ENCODE data around the gene MEGF10. TPM values are rescaled to one million over a fixed set of nuclear protein-coding genes. Genes with fewer than 3 reads are reported as not detected.

MEGF10 gene
- total RNA-seq, 1 donor from 2014 or later, result 77.8 TPM

GRCh38 chr5:127280491-127281220 lies 9.9 kb upstream of the MEGF10 start:
- H3K36me3 ChIP-seq (ENCODE audit: control insufficient read depth in 3 of 3, insufficient read depth in 3 of 3, low read length in 3 of 3), result no peaks in the 10 kb centered on the region
- H3K9me3 ChIP-seq (ENCODE audit: control insufficient read depth in 3 of 3, low read length in 3 of 3), result no peaks in the 10 kb centered on the region
- H3K4me1 ChIP-seq (ENCODE audit: control insufficient read depth in 3 of 3, insufficient read depth in 3 of 3, low read length in 3 of 3), result no peaks in the 10 kb centered on the region
- peaks cover 0 to 5% (median 0%) of the 10 kb centered on the region in 3 donors for H3K27me3 ChIP-seq (ENCODE audit: control insufficient read depth in 3 of 3, insufficient read depth in 3 of 3, low read length in 3 of 3)
- H3K9ac ChIP-seq (ENCODE audit: low read depth in 1 of 3, low read length in 3 of 3), result no peak overlapping the region
- H3K4me3 ChIP-seq (ENCODE audit: low read length in 3 of 3), result no peak overlapping the region
- no peak overlapping the region for H3K27ac ChIP-seq (ENCODE audit: low read depth, low read length)

DNA sequence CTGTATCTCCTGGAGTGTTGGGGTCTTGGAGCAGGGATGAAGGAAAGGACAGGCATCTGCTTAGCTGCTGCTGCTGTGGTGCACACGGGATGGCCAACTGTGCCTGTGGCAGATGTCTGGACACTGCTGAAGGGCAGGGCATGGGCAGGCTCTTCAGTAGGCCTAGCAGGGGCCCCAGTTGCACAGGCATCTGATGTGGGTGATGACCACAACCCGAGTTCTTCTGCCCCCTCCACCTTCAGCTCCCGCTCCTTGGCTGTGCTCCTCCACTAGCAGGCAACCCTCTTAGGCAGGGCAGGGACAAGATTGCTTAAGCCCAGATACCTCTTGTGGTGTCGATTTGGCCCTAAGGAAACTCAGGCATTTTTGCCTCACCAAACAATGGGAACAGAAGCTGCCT lies 9.0 kb upstream of the MEGF10 start:
- Histone ChIP-seq H3K9me3 (ENCODE audit: control insufficient read depth in 3 of 3, low read length in 3 of 3) (no peaks in the 10 kb centered on the region), H3K4me1 (ENCODE audit: control insufficient read depth in 3 of 3, insufficient read depth in 3 of 3, low read length in 3 of 3) (no peaks in the 10 kb centered on the region), H3K9ac (ENCODE audit: low read depth in 1 of 3, low read length in 3 of 3) (no peak overlapping the region)

GRCh38 chr5:127288676-127289075 lies 1.9 kb upstream of the MEGF10 start:
- Histone ChIP-seq H3K27ac (ENCODE audit: low read depth, low read length) (no peak overlapping the region), H3K36me3 (ENCODE audit: control insufficient read depth in 3 of 3, insufficient read depth in 3 of 3, low read length in 3 of 3) (no peaks in the 10 kb centered on the region), H3K4me1 (ENCODE audit: control insufficient read depth in 3 of 3, insufficient read depth in 3 of 3, low read length in 3 of 3) (peaks cover 0 to 13% (median 6%) of the 10 kb centered on the region in 3 donors), H3K9me3 (ENCODE audit: control insufficient read depth in 3 of 3, low read length in 3 of 3) (no peaks in the 10 kb centered on the region), H3K27me3 (ENCODE audit: control insufficient read depth in 3 of 3, insufficient read depth in 3 of 3, low read length in 3 of 3) (peaks cover 4 to 8% (median 4%) of the 10 kb centered on the region in 3 donors), H3K9ac (ENCODE audit: low read depth in 1 of 3, low read length in 3 of 3) (no peak overlapping the region), H3K4me3 (ENCODE audit: low read length in 3 of 3) (no peak overlapping the region)

More for the DNA sequence above, 9.0 kb upstream of the MEGF10 start:
- Histone ChIP-seq H3K27ac (ENCODE audit: low read depth, low read length) (no peak overlapping the region), H3K27me3 (ENCODE audit: control insufficient read depth in 3 of 3, insufficient read depth in 3 of 3, low read length in 3 of 3) (peaks cover 0 to 5% (median 0%) of the 10 kb centered on the region in 3 donors), H3K36me3 (ENCODE audit: control insufficient read depth in 3 of 3, insufficient read depth in 3 of 3, low read length in 3 of 3) (no peaks in the 10 kb centered on the region), H3K4me3 (ENCODE audit: low read length in 3 of 3) (no peak overlapping the region)

GRCh38 chr5:127290946-127291693 lies 524 bp downstream of the MEGF10 start:
- Histone ChIP-seq H3K4me1 (ENCODE audit: control insufficient read depth in 3 of 3, insufficient read depth in 3 of 3, low read length in 3 of 3) (peaks cover 0 to 13% (median 6%) of the 10 kb centered on the region in 3 donors), H3K9me3 (ENCODE audit: control insufficient read depth in 3 of 3, low read length in 3 of 3) (no peaks in the 10 kb centered on the region), H3K27me3 (ENCODE audit: control insufficient read depth in 3 of 3, insufficient read depth in 3 of 3, low read length in 3 of 3) (peaks cover 4 to 8% (median 5%) of the 10 kb centered on the region in 3 donors), H3K4me3 (ENCODE audit: low read length in 3 of 3) (peak overlapping the region; percentile 71 to 87 (median 79)), H3K9ac (ENCODE audit: low read depth in 1 of 3, low read length in 3 of 3) (peak overlapping the region; percentile 72 to 87 (median 80)), H3K27ac (ENCODE audit: low read depth, low read length) (peak overlapping the region; percentile 11), H3K36me3 (ENCODE audit: control insufficient read depth in 3 of 3, insufficient read depth in 3 of 3, low read length in 3 of 3) (no peaks in the 10 kb centered on the region)

- H3K4me1 ChIP-seq (ENCODE audit: control insufficient read depth in 3 of 3, insufficient read depth in 3 of 3, low read length in 3 of 3), result peaks cover 3 to 13% (median 6%) of the 10 kb centered on the region in 3 donors
- H3K27ac ChIP-seq (ENCODE audit: low read depth, low read length), result no peak overlapping the region
- H3K27me3 ChIP-seq (ENCODE audit: control insufficient read depth in 3 of 3, insufficient read depth in 3 of 3, low read length in 3 of 3), result peaks cover 4 to 8% (median 5%) of the 10 kb centered on the region in 3 donors
- H3K36me3 ChIP-seq (ENCODE audit: control insufficient read depth in 3 of 3, insufficient read depth in 3 of 3, low read length in 3 of 3), result no peaks in the 10 kb centered on the region
- H3K9ac ChIP-seq (ENCODE audit: low read depth in 1 of 3, low read length in 3 of 3), result peak overlapping the region in 1 of 3 donors; percentile 72
- peak overlapping the region in 2 of 3 donors; percentile 79 to 87 for H3K4me3 ChIP-seq (ENCODE audit: low read length in 3 of 3)
- no peaks in the 10 kb centered on the region for H3K9me3 ChIP-seq (ENCODE audit: control insufficient read depth in 3 of 3, low read length in 3 of 3)
Measured at GRCh38 chr5:127292030-127292735, 1.6 kb downstream of the MEGF10 start.

GRCh38 chr5:127293373-127293772 lies 2.8 kb downstream of the MEGF10 start:
- H3K4me1 ChIP-seq (ENCODE audit: control insufficient read depth in 3 of 3, insufficient read depth in 3 of 3, low read length in 3 of 3), result peaks cover 3 to 13% (median 6%) of the 10 kb centered on the region in 3 donors
- no peaks in the 10 kb centered on the region for H3K36me3 ChIP-seq (ENCODE audit: control insufficient read depth in 3 of 3, insufficient read depth in 3 of 3, low read length in 3 of 3)
- H3K27ac ChIP-seq (ENCODE audit: low read depth, low read length), result no peak overlapping the region
- no peak overlapping the region for H3K9ac ChIP-seq (ENCODE audit: low read depth in 1 of 3, low read length in 3 of 3)
- H3K27me3 ChIP-seq (ENCODE audit: control insufficient read depth in 3 of 3, insufficient read depth in 3 of 3, low read length in 3 of 3), result peaks cover 4 to 8% (median 5%) of the 10 kb centered on the region in 3 donors
- H3K4me3 ChIP-seq (ENCODE audit: low read length in 3 of 3), result no peak overlapping the region
- no peaks in the 10 kb centered on the region for H3K9me3 ChIP-seq (ENCODE audit: control insufficient read depth in 3 of 3, low read length in 3 of 3)

- Histone ChIP-seq H3K27ac (ENCODE audit: low read depth, low read length) (no peak overlapping the region), H3K4me1 (ENCODE audit: control insufficient read depth in 3 of 3, insufficient read depth in 3 of 3, low read length in 3 of 3) (peaks cover 6 to 17% (median 6%) of the 10 kb centered on the region in 3 donors), H3K9me3 (ENCODE audit: control insufficient read depth in 3 of 3, low read length in 3 of 3) (no peaks in the 10 kb centered on the region), H3K9ac (ENCODE audit: low read depth in 1 of 3, low read length in 3 of 3) (no peak overlapping the region), H3K36me3 (ENCODE audit: control insufficient read depth in 3 of 3, insufficient read depth in 3 of 3, low read length in 3 of 3) (no peaks in the 10 kb centered on the region), H3K4me3 (ENCODE audit: low read length in 3 of 3) (no peak overlapping the region), H3K27me3 (ENCODE audit: control insufficient read depth in 3 of 3, insufficient read depth in 3 of 3, low read length in 3 of 3) (peaks cover 4 to 8% (median 5%) of the 10 kb centered on the region in 3 donors)
Measured at GRCh38 chr5:127294829-127295228, 4.2 kb downstream of the MEGF10 start.

DNA sequence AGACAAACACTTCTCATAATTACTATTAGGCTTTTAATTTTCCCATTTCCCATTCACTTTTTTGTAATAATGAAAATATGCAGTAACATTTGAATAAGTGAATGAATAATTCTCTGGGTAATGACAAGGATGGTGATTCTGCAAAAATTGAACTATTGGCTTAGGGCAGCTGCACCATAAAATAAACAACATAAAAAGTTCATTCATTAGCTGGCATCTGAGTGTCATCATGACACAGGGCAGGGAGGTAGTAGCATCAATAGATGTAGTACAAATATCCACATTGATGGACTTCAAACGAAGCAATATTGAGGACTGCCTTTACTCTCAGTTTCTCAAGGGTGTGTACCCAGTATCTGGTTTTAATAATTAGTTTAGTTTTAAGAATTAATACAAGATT lies 4.9 kb downstream of the MEGF10 start:
- no peak overlapping the region for H3K27ac ChIP-seq (ENCODE audit: low read depth, low read length)
- no peaks in the 10 kb centered on the region for H3K9me3 ChIP-seq (ENCODE audit: control insufficient read depth in 3 of 3, low read length in 3 of 3)
- peaks cover 3 to 14% (median 6%) of the 10 kb centered on the region in 3 donors for H3K4me1 ChIP-seq (ENCODE audit: control insufficient read depth in 3 of 3, insufficient read depth in 3 of 3, low read length in 3 of 3)
- H3K4me3 ChIP-seq (ENCODE audit: low read length in 3 of 3), result no peak overlapping the region
- H3K27me3 ChIP-seq (ENCODE audit: control insufficient read depth in 3 of 3, insufficient read depth in 3 of 3, low read length in 3 of 3), result peaks cover 2 to 8% (median 5%) of the 10 kb centered on the region in 3 donors
- no peak overlapping the region for H3K9ac ChIP-seq (ENCODE audit: low read depth in 1 of 3, low read length in 3 of 3)
- no peaks in the 10 kb centered on the region for H3K36me3 ChIP-seq (ENCODE audit: control insufficient read depth in 3 of 3, insufficient read depth in 3 of 3, low read length in 3 of 3)

DNA sequence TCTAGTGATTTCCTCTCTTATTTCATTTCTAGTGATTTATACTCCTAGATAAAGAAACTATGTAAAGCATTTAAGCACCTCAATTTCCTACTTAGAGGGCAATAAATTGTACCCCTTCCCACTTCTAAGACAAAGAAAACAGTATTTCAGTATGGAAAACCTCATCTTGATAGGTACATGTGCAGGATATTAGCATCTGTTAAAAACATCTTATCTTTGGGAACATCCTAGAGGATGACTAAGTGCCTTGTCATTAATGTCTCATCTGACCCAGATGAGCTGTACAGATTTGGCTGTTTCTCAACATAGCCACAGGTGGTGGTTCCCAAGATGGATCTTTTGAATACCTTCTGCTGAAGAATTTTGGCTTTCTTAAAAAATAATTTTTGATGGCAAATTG lies 5.7 kb downstream of the MEGF10 start:
- no peak overlapping the region for H3K9ac ChIP-seq (ENCODE audit: low read depth in 1 of 3, low read length in 3 of 3)
- H3K27ac ChIP-seq (ENCODE audit: low read depth, low read length), result no peak overlapping the region
- H3K4me3 ChIP-seq (ENCODE audit: low read length in 3 of 3), result no peak overlapping the region
- H3K27me3 ChIP-seq (ENCODE audit: control insufficient read depth in 3 of 3, insufficient read depth in 3 of 3, low read length in 3 of 3), result peaks cover 0 to 3% (median 2%) of the 10 kb centered on the region in 3 donors
- no peaks in the 10 kb centered on the region for H3K9me3 ChIP-seq (ENCODE audit: control insufficient read depth in 3 of 3, low read length in 3 of 3)
- H3K36me3 ChIP-seq (ENCODE audit: control insufficient read depth in 3 of 3, insufficient read depth in 3 of 3, low read length in 3 of 3), result no peaks in the 10 kb centered on the region
- H3K4me1 ChIP-seq (ENCODE audit: control insufficient read depth in 3 of 3, insufficient read depth in 3 of 3, low read length in 3 of 3), result peaks cover 0 to 6% (median 6%) of the 10 kb centered on the region in 3 donors

All from skeletal muscle tissue (tissue), 4 donors.